ENCODE measurements around the gene EIF2D.

DNA sequence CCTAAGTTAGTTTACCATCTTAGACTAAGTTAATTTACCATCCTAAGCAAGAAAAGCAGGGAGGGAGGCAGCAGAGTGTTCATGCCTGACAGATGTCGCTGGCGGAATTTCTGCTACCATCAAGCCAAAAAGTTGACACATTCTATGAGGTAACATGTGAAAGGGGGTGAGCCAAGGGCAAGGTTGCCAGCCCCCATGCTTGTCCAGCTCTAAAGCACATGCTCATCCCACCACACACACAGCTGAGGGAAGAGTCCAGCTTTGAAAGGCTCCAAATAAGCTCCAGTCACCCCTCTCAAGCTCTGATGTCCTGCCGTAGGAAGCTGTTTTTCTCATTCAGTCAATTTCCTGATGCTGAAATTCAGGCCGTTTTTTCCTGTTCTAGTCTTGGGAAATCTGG is 46.3 kb downstream of the EIF2D start:
- TF ChIP-seq POLR2A (IDR thresholded peaks at IDR 0.05; ENCODE audit: low read depth, low read length), result no peak
- TF ChIP-seq, protein P1, sequence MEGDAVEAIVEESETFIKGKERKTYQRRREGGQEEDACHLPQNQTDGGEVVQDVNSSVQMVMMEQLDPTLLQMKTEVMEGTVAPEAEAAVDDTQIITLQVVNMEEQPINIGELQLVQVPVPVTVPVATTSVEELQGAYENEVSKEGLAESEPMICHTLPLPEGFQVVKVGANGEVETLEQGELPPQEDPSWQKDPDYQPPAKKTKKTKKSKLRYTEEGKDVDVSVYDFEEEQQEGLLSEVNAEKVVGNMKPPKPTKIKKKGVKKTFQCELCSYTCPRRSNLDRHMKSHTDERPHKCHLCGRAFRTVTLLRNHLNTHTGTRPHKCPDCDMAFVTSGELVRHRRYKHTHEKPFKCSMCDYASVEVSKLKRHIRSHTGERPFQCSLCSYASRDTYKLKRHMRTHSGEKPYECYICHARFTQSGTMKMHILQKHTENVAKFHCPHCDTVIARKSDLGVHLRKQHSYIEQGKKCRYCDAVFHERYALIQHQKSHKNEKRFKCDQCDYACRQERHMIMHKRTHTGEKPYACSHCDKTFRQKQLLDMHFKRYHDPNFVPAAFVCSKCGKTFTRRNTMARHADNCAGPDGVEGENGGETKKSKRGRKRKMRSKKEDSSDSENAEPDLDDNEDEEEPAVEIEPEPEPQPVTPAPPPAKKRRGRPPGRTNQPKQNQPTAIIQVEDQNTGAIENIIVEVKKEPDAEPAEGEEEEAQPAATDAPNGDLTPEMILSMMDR (conservative IDR thresholded peaks at IDR 0.05; ENCODE audit: low read depth, low read length), result no peak
